Tibial artery (tissue), 4 donors: ENCODE measurements around the gene VPS33A.

Experiments used
- DNase-seq, 2 donors: peaks; one replicate each; pipeline ENCODE4 v3.0.0-alpha.2; 2019
- H3K27ac ChIP-seq, 2 donors: fragments of 200-600 bp; sonication (generic) in 1 of 2; 1 replicate in 1 of 2; 2 replicates in 1 of 2; pipeline ENCODE4 v1.5.1; 2018 to 2019; ENCODE audit warnings: mild to moderate bottlenecking in 1 of 2
- H3K27me3 ChIP-seq, 2 donors: fragments of 200-600 bp; sonication (generic) in 1 of 2; one replicate each; pipeline versions ENCODE4 v1.5.1 to v1.6.0; 2016 to 2019
- H3K36me3 ChIP-seq, 3 donors: fragments of 200-600 bp; sonication (generic) in 2 of 3; one replicate each; pipeline ENCODE4 v1.5.1; 2016 to 2019; ENCODE audit warnings: mild to moderate bottlenecking in 2 of 3
- H3K4me1 ChIP-seq, 4 donors: fragments of 200-600 bp; sonication (generic) in 2 of 4; 1 replicate in 3 of 4; 2 replicates in 1 of 4; pipeline ENCODE4 v1.5.1; 2016 to 2019
- H3K4me3 ChIP-seq, 2 donors: fragments of 200-600 bp; sonication (generic) in 1 of 2; 1 replicate in 1 of 2; 2 replicates in 1 of 2; pipeline ENCODE4 v1.5.1; 2018 to 2019; ENCODE audit warnings: mild to moderate bottlenecking in 2 of 2
- H3K9me3 ChIP-seq, 3 donors: fragments of 200-600 bp; sonication (generic) in 1 of 3; one replicate each; pipeline ENCODE4 v1.5.1; 2016 to 2019
- intact Hi-C: fragments of 100-400 bp; cut with DNase I; formaldehyde crosslinking; loops from one replicate; pipeline ENCODE4 v1.15.0; 2023; ENCODE audit warnings: low total_unique reads
- TF ChIP-seq, protein P1 (sequence below), 2 experiments: fragments of 200-600 bp in 1 of 2; fragments of 450-650 bp in 1 of 2; IDR thresholded peaks; one replicate each; pipeline ENCODE4 v1.5.1; 2017 to 2019; ENCODE audit warnings: antibody characterized with exemption in 2 of 2, mild to moderate bottlenecking in 1 of 2, moderate library complexity in 1 of 2

Gene VPS33A

DNA sequence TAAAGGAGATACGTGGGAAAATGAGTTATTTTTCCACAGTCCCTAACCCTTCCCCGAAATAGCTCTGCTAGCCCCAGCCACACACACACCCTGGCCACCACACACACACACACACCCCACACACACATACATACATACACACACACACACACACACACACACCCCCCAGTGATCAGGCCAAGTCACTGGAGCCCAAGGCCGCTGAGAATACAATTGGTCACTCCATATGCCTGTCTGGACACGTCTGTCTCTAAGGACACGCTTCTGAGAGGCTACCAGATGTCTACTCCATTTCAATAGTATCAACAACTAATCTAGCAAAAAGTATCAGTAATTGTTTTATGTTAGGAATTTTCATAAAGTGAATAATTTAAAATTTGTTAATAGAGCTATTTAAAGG lies 27.4 kb downstream of the VPS33A start:
- no peak overlapping the region for H3K4me3 ChIP-seq
- intact Hi-C loops = no loop called here
- no peaks in the 10 kb centered on the region for H3K4me1 ChIP-seq
- no peak overlapping the region for H3K27ac ChIP-seq
- H3K9me3 ChIP-seq = no peaks in the 10 kb centered on the region
- H3K27me3 ChIP-seq = no peaks in the 10 kb centered on the region
- TF ChIP-seq, protein P1, sequence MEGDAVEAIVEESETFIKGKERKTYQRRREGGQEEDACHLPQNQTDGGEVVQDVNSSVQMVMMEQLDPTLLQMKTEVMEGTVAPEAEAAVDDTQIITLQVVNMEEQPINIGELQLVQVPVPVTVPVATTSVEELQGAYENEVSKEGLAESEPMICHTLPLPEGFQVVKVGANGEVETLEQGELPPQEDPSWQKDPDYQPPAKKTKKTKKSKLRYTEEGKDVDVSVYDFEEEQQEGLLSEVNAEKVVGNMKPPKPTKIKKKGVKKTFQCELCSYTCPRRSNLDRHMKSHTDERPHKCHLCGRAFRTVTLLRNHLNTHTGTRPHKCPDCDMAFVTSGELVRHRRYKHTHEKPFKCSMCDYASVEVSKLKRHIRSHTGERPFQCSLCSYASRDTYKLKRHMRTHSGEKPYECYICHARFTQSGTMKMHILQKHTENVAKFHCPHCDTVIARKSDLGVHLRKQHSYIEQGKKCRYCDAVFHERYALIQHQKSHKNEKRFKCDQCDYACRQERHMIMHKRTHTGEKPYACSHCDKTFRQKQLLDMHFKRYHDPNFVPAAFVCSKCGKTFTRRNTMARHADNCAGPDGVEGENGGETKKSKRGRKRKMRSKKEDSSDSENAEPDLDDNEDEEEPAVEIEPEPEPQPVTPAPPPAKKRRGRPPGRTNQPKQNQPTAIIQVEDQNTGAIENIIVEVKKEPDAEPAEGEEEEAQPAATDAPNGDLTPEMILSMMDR (IDR thresholded peaks at IDR 0.05) = no peak
- DNase-seq = no peak
- peaks cover 34 to 76% (median 76%) of the 10 kb centered on the region in 3 donors for H3K36me3 ChIP-seq

DNA sequence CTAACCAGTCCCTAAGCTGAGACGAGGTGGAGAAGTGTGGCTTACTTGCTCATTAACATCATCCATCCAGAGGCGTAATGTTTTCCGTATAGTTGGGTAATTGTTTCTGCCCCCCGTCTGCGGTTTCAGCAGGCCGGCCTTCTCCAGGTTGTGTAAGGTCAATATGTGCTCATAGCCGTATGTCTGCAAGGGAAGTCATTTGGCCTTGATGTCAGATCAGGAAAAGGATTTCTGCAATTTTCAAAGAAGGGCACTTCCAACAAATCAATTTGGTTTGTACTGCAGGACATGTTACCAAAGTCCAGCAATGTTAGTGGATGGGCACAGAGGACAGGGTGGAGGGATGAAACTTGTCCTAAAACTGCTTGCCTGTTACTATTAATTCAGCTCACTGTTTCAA lies 30.6 kb downstream of the VPS33A start:
- Histone ChIP-seq H3K4me3 (no peak overlapping the region), H3K36me3 (peaks cover 52 to 85% (median 80%) of the 10 kb centered on the region in 3 donors), H3K27me3 (no peaks in the 10 kb centered on the region), H3K4me1 (no peaks in the 10 kb centered on the region), H3K9me3 (no peaks in the 10 kb centered on the region), H3K27ac (no peak overlapping the region)
- no peak for DNase-seq
- intact Hi-C loops = no loop called here
- TF ChIP-seq, protein P1 (IDR thresholded peaks at IDR 0.05) = no peak

DNA sequence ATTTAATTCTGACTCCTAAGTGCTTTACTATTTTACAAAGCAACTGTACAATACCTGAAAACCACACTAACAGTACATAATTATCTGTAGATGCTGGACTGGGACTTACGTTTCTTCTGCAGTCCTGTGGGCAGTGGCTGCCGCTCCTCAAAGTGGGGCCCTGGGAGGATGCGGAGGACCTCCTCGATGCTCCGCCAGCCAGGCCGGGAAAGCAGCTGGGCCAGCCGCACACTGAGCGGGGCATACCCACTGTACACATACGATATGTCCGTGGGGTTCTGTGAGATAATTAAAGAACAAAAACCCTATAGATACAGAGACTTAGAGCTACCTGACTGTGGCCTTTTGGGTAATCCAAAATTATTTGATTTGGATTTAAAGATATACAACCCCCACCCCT lies 33.6 kb downstream of the VPS33A start:
- intact Hi-C loops = no loop called here
- no peak overlapping the region for H3K27ac ChIP-seq
- H3K4me3 ChIP-seq = no peak overlapping the region
- no peaks in the 10 kb centered on the region for H3K4me1 ChIP-seq
- peaks cover 53 to 83% (median 69%) of the 10 kb centered on the region in 3 donors for H3K36me3 ChIP-seq
- no peak for DNase-seq
- no peaks in the 10 kb centered on the region for H3K9me3 ChIP-seq
- TF ChIP-seq, protein P1 (IDR thresholded peaks at IDR 0.05) = no peak
- no peaks in the 10 kb centered on the region for H3K27me3 ChIP-seq

DNA sequence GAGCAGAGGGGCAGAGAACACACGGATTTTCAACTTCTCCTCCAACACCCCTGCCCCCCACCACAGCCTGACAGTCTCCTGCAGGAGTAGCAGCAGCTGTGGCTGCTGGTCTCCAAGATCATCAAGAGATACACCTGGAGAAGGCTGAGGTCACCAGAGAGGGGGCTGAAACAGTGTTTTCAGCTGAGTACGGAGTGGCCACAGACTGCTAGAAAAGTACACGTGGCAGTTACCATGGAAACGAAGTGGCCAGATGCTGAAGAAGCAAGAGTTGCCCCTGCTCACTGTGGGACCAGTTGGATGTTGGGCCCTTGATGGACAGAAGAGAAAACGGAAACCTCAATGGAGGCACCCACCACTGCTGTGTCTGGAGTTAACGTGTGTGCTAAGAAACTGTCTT lies 35.5 kb downstream of the VPS33A start:
- Histone ChIP-seq H3K4me1 (peaks cover 0 to 11% (median 8%) of the 10 kb centered on the region in 4 donors), H3K36me3 (peaks cover 43 to 74% (median 57%) of the 10 kb centered on the region in 3 donors), H3K27ac (no peak overlapping the region), H3K9me3 (no peaks in the 10 kb centered on the region), H3K27me3 (no peaks in the 10 kb centered on the region), H3K4me3 (no peak overlapping the region)
- DNase-seq = no peak
- intact Hi-C loops = no loop called here
- TF ChIP-seq, protein P1 (IDR thresholded peaks at IDR 0.05) = no peak

DNA sequence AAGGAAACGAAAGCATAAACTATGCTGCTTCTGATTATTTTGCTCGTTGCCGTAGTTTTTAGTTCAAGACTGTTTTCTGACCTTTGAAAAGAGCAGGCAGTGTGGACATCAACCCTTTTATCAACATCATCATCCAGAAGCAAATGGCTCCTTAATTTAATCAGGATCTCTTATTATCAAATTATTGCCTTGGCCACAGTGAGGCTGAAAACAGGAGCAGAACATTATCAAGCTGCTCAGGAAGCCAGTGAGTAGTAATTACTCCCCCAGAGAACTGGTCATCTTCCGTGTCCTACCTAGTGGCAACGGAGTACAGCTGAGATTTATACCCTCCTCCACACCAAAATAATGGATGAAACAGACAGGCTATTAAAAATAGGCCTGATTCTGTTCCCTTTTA lies 38.2 kb downstream of the VPS33A start:
- TF ChIP-seq, protein P1 (IDR thresholded peaks at IDR 0.05) = no peak
- Histone ChIP-seq H3K4me3 (no peak overlapping the region), H3K9me3 (no peaks in the 10 kb centered on the region), H3K36me3 (peaks cover 20 to 55% (median 39%) of the 10 kb centered on the region in 3 donors), H3K27me3 (no peaks in the 10 kb centered on the region), H3K27ac (no peak overlapping the region), H3K4me1 (peaks cover 0 to 32% (median 21%) of the 10 kb centered on the region in 4 donors)
- DNase-seq = no peak
- intact Hi-C loops = no loop called here

DNA sequence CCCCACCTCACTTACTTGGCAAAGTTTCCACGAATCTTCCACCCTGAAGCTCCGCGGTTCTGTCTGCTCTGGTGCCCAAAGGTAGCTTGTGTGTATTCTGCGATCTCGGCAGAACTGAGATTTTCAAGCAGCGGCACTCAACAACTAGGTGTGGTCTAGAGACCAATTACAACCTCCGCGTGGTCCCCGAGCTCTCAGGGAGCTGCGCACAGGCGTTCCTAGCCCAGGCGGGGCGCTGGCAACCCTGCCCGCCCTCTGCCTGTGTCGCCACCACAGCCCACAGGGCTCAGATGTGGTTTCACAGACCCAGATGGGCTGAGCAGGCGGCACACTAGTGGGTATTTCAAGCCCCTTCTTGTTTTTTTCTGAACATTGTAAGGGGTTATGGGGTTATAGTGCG lies 39.0 kb downstream of the VPS33A start:
- Histone ChIP-seq H3K4me3 (no peak overlapping the region), H3K4me1 (peaks cover 0 to 33% (median 21%) of the 10 kb centered on the region in 4 donors), H3K27ac (no peak overlapping the region), H3K27me3 (no peaks in the 10 kb centered on the region), H3K9me3 (no peaks in the 10 kb centered on the region), H3K36me3 (peaks cover 13 to 55% (median 36%) of the 10 kb centered on the region in 3 donors)
- no peak for DNase-seq
- intact Hi-C loops = no loop called here
- TF ChIP-seq, protein P1 (IDR thresholded peaks at IDR 0.05) = no peak
